ENCODE measurements around the gene DECR2.

Gene DECR2

GRCh38 chr16:450785-451512, 49.3 kb downstream of the DECR2 start:
- DNase-seq = no peak

- no peak for DNase-seq
Measured at GRCh38 chr16:454397-454940, 52.8 kb downstream of the DECR2 start.

GRCh38 chr16:455453-455852, 53.8 kb downstream of the DECR2 start:
- no peak for DNase-seq

GRCh38 chr16:456891-457483, 55.3 kb downstream of the DECR2 start:
- no peak for DNase-seq

GRCh38 chr16:457732-458400, 56.2 kb downstream of the DECR2 start:
- DNase-seq = no peak

GRCh38 chr16:459761-460160, 58.1 kb downstream of the DECR2 start:
- DNase-seq = no peak

- DNase-seq = no peak
Measured at GRCh38 chr16:460787-461186, 59.1 kb downstream of the DECR2 start.

All from stimulated activated CD4-positive, alpha-beta T cell treated with anti-CD3 and anti-CD28 coated beads, Interleukin-1b, Interleukin-23, amount 100 ng/mL, for 48 hours (primary cell).